GM12878 (cell line): ENCODE results near the gene DEFB126. TPM values are rescaled to one million over a fixed set of nuclear protein-coding genes. Genes with fewer than 3 reads are reported as not detected.

Experiments
- ATAC-seq: fragments of 200-7000 bp; cut with Tn5 transposase; 3 replicates; pipeline ENCODE4 v1.9.1; 2020; ENCODE audit warnings: mild to moderate bottlenecking, moderate library complexity
- BruUV-seq: library from RNA; stranded (reverse); fragments of 400-500 nt; replicated peaks from 2 replicates; lab custom pipeline; 2021; lab: Mats Ljungman, UMichigan
- CTCF ChIA-PET: fragments of 300-600 bp; sonication (Branson Sonifier 250); formaldehyde crosslinking; extraction: SDS; loops from one replicate; lab custom pipeline; 2021; ENCODE audit warnings: inconsistent platforms; lab: Yijun Ruan, JAX
- POLR2A ChIA-PET: fragments of 350-600 bp; formaldehyde crosslinking; extraction: SDS; loops from one replicate; lab custom pipeline; 2021; ENCODE audit warnings: inconsistent platforms; lab: Charles Lee
- RAD21 ChIA-PET: fragments of 300-600 bp; sonication (Branson Sonifier 250); formaldehyde crosslinking; loops from one replicate; lab custom pipeline; 2023; ENCODE audit warnings: antibody characterized with exemption; ENCODE audit not compliant: unreplicated experiment; lab: Charles Lee
- SMC1A ChIA-PET: fragments of 300-600 bp; sonication (Branson Sonifier 250); formaldehyde crosslinking; loops from one replicate; lab custom pipeline; 2023; ENCODE audit not compliant: unreplicated experiment, uncharacterized antibody; lab: Charles Lee
- DNase-seq: peaks from one replicate; pipeline ENCODE4 v3.0.0-alpha.2; 2011; ENCODE audit warnings: low read depth, low spot score
- FAIRE-seq: peaks from 3 replicates; lab custom pipeline; 2011; peaks lifted over from hg19 to GRCh38; lab: Jason Lieb, UNC
- H2AFZ ChIP-seq: 2 replicates; pipeline ENCODE4 v1.6.0; 2011; ENCODE audit warnings: low read depth, low read length, control low read depth; ENCODE audit not compliant: control insufficient read depth
- H3K27ac ChIP-seq: 2 replicates; pipeline ENCODE4 v1.5.1; 2011; ENCODE audit warnings: control low read depth; ENCODE audit not compliant: control insufficient read depth, insufficient read depth
- H3K27me3 ChIP-seq, 2 experiments: replicated peaks in 1 of 2; 2 replicates each; pipeline versions ENCODE4 v1.6.0 to v1.6.1; 2011; ENCODE audit warnings: low read length in 1 of 2; ENCODE audit not compliant: control insufficient read depth in 2 of 2, insufficient read depth in 2 of 2
- H3K36me3 ChIP-seq, 2 experiments: 2 replicates each; pipeline ENCODE4 v1.5.1; 2011; ENCODE audit warnings: low read length in 1 of 2; ENCODE audit not compliant: control insufficient read depth in 2 of 2, insufficient read depth in 2 of 2
- H3K4me1 ChIP-seq: 2 replicates; pipeline ENCODE4 v1.6.1; 2011; ENCODE audit warnings: mild to moderate bottlenecking, low read length, moderate library complexity, mixed read lengths; ENCODE audit not compliant: control insufficient read depth, insufficient read depth
- H3K4me2 ChIP-seq: 2 replicates; pipeline ENCODE4 v1.6.0; 2011; ENCODE audit warnings: control low read depth; ENCODE audit not compliant: control insufficient read depth, insufficient read depth
- H3K4me3 ChIP-seq: fragments of 200-600 bp; sonication (generic); 2 replicates; pipeline ENCODE4 v1.5.1; 2016
- H3K79me2 ChIP-seq: 2 replicates; pipeline ENCODE4 v1.6.0; 2011; ENCODE audit warnings: low read length; ENCODE audit not compliant: control insufficient read depth, insufficient read depth
- H3K9ac ChIP-seq: 2 replicates; pipeline ENCODE4 v1.8.0; 2011; ENCODE audit warnings: low read length, control low read depth, mixed read lengths; ENCODE audit not compliant: control insufficient read depth, insufficient read depth
- H3K9me3 ChIP-seq: replicated peaks from 3 replicates; pipeline ENCODE4 v1.5.1; 2011; ENCODE audit warnings: mild to moderate bottlenecking, low read length; ENCODE audit not compliant: control insufficient read depth, insufficient read depth
- H4K20me1 ChIP-seq: 2 replicates; pipeline ENCODE4 v1.6.0; 2011; ENCODE audit not compliant: control insufficient read depth, insufficient read depth
- CEBPB ChIP-seq, 2 experiments: fragments of 150-350 bp in 1 of 2; IDR thresholded peaks; 2 replicates each; pipeline ENCODE4 v1.6.1; 2012 to 2014; ENCODE audit warnings: low read depth in 2 of 2, low read length in 2 of 2, borderline replicate concordance in 1 of 2, inconsistent platforms in 1 of 2
- DPF2 ChIP-seq: fragments of 450-650 bp; IDR thresholded peaks from 2 replicates; pipeline ENCODE4 v1.6.1; 2017; ENCODE audit warnings: mild to moderate bottlenecking
- HDAC6 ChIP-seq: fragments of 200-600 bp; sonication (generic); IDR thresholded peaks from one replicate; pipeline ENCODE4 v1.8.0; 2017; ENCODE audit warnings: antibody characterized with exemption; ENCODE audit not compliant: unreplicated experiment
- IRF5 ChIP-seq: fragments of 450-650 bp; IDR thresholded peaks from 2 replicates; pipeline ENCODE4 v1.6.1; 2017; ENCODE audit warnings: borderline replicate concordance
- MYB ChIP-seq: fragments of 150-350 bp; IDR thresholded peaks from 2 replicates; pipeline ENCODE4 v1.6.1; 2014; ENCODE audit warnings: mild to moderate bottlenecking, low read depth, low read length, borderline replicate concordance
- NR2C2 ChIP-seq: IDR thresholded peaks from 2 replicates; pipeline ENCODE4 v1.6.1; 2011; ENCODE audit warnings: borderline replicate concordance, low read depth; ENCODE audit not compliant: control insufficient read depth, insufficient read length
- NRF1 ChIP-seq: conservative IDR thresholded peaks from 2 replicates; pipeline ENCODE4 v1.6.1; 2011; ENCODE audit warnings: mild to moderate bottlenecking, low read depth, low read length, improper control_type of control experiment
- POLR2AphosphoS2 ChIP-seq: IDR thresholded peaks from 2 replicates; pipeline ENCODE4 v1.6.1; 2011; ENCODE audit warnings: low read depth, mild to moderate bottlenecking, low read length, improper control_type of control experiment, moderate library complexity
- SIN3A ChIP-seq: IDR thresholded peaks from 2 replicates; pipeline ENCODE4 v1.6.1; 2012; ENCODE audit warnings: low read depth, low read length, improper control_type of control experiment
- ZBED1 ChIP-seq: IDR thresholded peaks from 2 replicates; pipeline ENCODE4 v1.6.1; 2016; ENCODE audit warnings: borderline replicate concordance
- WGBS: methylation state at CpG from one replicate; pipeline ENCODE4 v1.1.6; 2016; ENCODE audit warnings: low lambda C conversion rate; ENCODE audit not compliant: insufficient replicate concordance, insufficient coverage; ENCODE audit errors: missing lambda C conversion rate; 5-methylcytosine and 5-hydroxymethylcytosine counted together
- in situ Hi-C: fragments of 300-500 bp; cut with MboI; formaldehyde crosslinking; loops from 9 replicates; pipeline ENCODE4 v1.14.3; 2018; ENCODE audit warnings: mixed read lengths
- intact Hi-C: fragments of 100-400 bp; cut with micrococcal nuclease; formaldehyde crosslinking; loops from one replicate; pipeline ENCODE4 v1.14.2; 2022; ENCODE audit not compliant: unreplicated experiment
- polyA plus RNA-seq, 11 experiments: library from polyadenylated mRNA; depleted of rRNA in 4 of 11; unstranded in 6 of 11; stranded (reverse) in 5 of 11; fragments of >200 nt; fragmentation: Nextera tagmentation in 4 of 11; fragmentation: Illumina TruSeq in 1 of 11; extraction: Ambion mirVana in 4 of 11; extraction: Trizol in 1 of 11; gene quantifications; 1 replicate in 1 of 11; 2 replicates in 10 of 11; pipeline versions ENCODE4 v1.2.1 to v1.2.3, GENCODE V29; 2011 to 2016; ENCODE audit warnings: inconsistent platforms in 2 of 11, missing spikeins in 2 of 11, low read depth in 1 of 11
- total RNA-seq, 4 experiments: library from RNA; depleted of rRNA in 3 of 4; stranded (reverse); fragments of >200 nt in 3 of 4; fragmentation: Illumina TruSeq in 1 of 4; extraction: Trizol in 1 of 4; gene quantifications; 2 replicates each; pipeline versions ENCODE4 v1.2.1 to v1.2.3, GENCODE V29; 2013 to 2021

The DEFB126 gene
- total and polyA plus RNA-seq, 10 of the 15 experiments (the other 5 are each of a cell fraction or from before 2014, with no cell fraction given) = not detected

- Histone ChIP-seq H3K27ac (no peak overlapping the region), H3K36me3 (no peaks in the 10 kb centered on the region), H3K4me3 (no peak overlapping the region), H4K20me1 (no peaks in the 10 kb centered on the region), H2AFZ (no peak overlapping the region), H3K27me3 (no peaks in the 10 kb centered on the region; a peak in 2 of 4 replicates), H3K9me3 (no peaks in the 10 kb centered on the region), H3K9ac (no peak overlapping the region), H3K79me2 (no peaks in the 10 kb centered on the region), H3K4me1 (no peaks in the 10 kb centered on the region), H3K4me2 (no peak overlapping the region)
- DNase-seq (no peak), ATAC-seq (no peak), FAIRE-seq (no peak)
- TF ChIP-seq DPF2 = no peak
- no peak for TF ChIP-seq MYB
- no peak for TF ChIP-seq POLR2AphosphoS2
- TF ChIP-seq NR2C2 = no peak
- TF ChIP-seq SIN3A = no peak
- no peak for TF ChIP-seq NRF1
- no peak for TF ChIP-seq IRF5
- no peak for TF ChIP-seq CEBPB (IDR thresholded peaks at IDR 0.05; ENCODE audit: borderline replicate concordance in 1 of 2, low read depth in 2 of 2, low read length in 2 of 2)
- no peak for TF ChIP-seq ZBED1
- TF ChIP-seq HDAC6 = no peak
- RAD21 ChIA-PET = no interaction called here
- SMC1A ChIA-PET = no interaction called here
- intact Hi-C loops = no loop called here
- WGBS = 21% methylated on average over 2 of the region's 2 CpGs
- CTCF ChIA-PET = no interaction called here
- in situ Hi-C loops = no loop called here
- POLR2A ChIA-PET = no interaction called here
- no TSS peak for BruUV-seq
These were observed 3.5 kb downstream of the DEFB126 start for GRCh38 chr20:145877-146276.
